Stimulated activated CD4-positive, alpha-beta T cell treated with anti-CD3 and anti-CD28 coated beads, Interleukin-4, amount 100 ng/mL, for 48 hours (primary cell): Measurements from ENCODE around the gene SLC24A4.

Experiments used
- DNase-seq, 2 donors: peaks; one replicate each; pipeline ENCODE4 v3.0.0-alpha.2; 2020; ENCODE audit warnings: low read depth in 2 of 2

Gene SLC24A4

GRCh38 chr14:92316176-92316575, 6.8 kb upstream of the SLC24A4 start:
- DNase-seq: no peak

- no peak for DNase-seq
These were observed 6.0 kb upstream of the SLC24A4 start for GRCh38 chr14:92316937-92317336.

DNA sequence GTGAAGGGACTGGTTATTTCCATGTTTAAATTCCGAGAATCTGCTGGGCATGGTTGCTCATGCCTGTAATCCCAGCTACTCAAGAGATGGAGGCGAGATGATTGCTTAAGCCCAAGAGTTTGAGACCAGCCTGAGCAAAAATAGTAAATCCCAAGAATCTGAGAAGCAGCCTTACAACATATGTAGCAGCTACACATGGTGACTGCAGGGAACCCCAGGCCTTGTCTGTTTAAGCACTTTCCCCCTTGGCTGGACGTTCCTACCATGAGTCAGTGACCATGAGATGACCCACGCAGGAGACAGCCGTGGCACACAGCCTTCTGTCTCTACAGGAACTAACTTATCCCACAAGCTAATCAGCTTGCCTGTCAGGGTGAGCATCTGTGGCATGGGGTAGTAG, 5.5 kb upstream of the SLC24A4 start:
- no peak for DNase-seq

DNA sequence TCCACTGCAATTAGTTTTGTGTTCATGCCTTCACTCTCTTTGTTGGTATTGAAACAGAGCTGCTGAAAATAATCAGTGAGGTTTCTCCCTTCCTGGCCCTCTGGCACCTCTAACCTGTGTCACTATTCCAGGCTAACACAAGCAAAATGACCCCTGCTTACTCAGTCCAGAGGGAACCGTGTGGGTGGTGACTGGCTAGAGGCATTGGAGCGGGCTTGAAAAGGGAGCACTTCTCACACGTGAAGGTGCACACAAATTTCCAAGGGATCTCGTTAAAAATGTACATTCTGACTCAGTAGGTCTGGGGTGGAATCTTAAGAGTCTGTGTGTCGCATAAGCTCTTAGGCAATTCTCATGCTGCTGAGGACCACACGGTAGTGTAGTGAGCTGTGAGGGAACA, 1.3 kb upstream of the SLC24A4 start:
- DNase-seq: no peak

DNA sequence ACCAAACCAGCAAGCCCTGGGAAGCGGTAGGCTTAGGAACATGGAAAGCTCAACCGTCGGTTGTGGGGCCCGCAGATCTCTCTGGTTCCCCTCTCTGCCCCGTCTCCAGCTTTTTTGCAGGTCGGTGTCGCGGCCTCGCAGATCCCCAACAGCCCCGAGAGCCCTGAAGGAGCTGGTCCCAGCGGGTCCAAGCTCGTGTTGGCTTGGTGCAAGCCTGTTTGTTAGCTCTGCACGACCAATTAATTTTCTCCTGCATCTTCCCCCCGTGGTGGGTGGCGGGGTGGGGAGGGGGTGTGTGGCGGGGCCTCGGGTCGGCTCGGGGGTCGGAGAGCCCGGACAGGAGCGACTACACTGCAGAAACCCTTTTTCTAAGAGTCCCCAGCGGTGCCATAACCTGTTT, 449 bp upstream of the SLC24A4 start:
- no peak for DNase-seq

- no peak for DNase-seq
These were observed 1.2 kb downstream of the SLC24A4 start for GRCh38 chr14:92323916-92324818.

- no peak for DNase-seq
These were observed 2.9 kb downstream of the SLC24A4 start for GRCh38 chr14:92325835-92326234.

DNA sequence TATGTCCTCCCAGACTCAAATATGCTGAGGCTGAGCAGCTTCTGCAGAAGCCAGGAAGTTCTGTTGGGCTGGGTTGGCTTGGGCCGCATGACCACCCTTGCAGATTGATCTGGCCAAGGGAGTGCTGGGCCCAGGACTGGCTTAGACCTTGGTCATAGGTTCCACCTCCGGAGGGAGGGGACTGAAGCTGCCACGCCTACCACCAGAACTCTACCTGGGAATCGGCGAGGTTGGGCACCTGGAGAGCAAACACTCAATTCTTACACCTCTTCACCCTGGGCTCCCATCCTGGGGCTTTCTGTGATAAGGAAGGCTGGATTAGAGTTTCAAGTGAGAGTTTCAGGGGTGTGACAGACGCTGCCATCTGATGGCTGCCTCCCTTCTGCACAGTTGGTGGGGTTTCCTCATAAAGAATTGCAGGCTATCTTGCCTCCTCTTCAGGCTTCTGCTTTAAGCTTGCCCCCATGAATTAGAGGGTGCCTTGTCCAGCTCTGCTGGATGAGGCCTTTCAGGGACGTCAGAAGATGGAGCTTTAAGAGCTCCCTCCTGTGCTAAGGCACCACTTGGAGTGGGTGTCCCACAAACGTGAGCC, 5.8 kb downstream of the SLC24A4 start:
- no peak for DNase-seq

DNA sequence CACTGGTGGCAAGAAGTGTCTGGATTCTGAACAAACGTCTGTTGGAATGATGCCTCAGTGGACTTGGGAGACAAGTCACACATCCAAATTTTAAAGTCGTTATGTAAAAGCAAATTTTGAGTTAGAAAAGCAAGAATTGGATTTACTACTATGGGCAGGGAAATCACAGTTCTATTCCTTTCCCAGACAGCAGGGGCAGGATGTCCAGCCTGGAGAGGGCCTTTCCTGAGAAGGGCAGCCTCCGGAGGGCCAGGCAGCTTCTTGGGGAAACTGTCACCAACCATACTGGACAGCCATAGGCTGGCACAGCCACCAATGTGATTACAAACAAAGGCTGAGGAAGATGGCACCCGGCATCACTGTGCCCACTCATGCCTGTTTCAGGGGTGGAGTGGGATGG, 11.1 kb downstream of the SLC24A4 start:
- DNase-seq: no peak

DNA sequence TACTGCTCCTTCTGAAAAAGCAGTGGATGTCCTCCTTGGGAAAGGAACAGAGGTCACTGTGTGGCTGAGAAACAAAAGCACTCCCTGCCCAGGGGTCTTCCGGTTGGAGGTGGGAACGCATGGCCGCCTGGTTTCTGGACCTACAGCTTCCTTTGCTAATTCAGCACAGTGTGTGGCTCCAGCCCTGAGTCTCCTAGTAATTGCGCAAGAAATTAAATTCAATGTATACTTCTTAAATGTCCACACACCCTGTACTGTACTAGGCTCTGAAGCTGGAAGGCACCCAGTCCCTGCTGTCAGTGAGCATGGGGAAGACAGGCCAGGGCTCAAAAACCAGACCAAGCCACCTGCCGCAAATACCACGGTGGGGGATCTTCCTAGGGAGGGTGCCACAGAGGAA, 13.4 kb downstream of the SLC24A4 start:
- DNase-seq: no peak

DNA sequence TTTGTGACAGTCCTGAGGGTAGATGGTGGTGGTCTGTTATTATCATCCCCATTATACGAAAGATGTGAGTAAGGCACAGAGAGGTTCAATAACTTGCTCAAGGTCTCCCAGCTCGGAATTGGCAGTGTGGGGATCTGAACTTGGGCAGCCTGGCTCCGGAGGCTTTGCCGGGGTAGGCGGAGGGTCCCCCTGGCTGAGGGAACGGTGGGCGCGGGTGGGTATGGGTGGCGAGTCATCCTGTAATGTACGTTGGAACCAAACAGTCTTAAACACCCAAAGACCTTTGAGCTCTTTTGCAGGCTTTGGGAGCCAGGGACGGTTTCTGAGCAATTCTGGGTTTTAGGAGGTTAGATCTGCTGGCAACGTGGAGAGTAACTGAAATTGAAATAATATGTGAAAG, 16.5 kb downstream of the SLC24A4 start:
- no peak for DNase-seq

DNA sequence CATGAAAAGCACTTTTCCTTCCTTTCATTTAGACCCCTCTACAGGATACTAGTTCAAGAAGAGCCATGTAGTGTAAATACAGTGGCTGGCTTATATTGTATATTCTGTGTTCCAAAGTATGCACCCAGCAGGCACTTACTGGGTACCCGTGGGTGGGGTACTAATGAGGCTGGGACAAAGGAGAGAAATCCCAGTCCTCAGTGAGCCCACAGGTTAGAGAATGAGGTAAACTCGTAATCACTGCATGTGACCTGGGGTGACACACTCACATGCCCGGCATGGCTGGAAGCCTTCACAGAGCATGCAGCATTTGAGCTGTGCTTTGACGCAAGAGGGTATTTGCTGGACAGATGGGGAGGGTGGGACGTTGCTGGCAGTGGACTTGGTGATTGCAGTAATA, 17.1 kb downstream of the SLC24A4 start:
- no peak for DNase-seq

- peak in 1 of 2 donors; percentile 40 for DNase-seq
These were observed 18.0 kb downstream of the SLC24A4 start for GRCh38 chr14:92340931-92341330.

GRCh38 chr14:92341791-92342190, 18.8 kb downstream of the SLC24A4 start:
- DNase-seq: peak in 1 of 2 donors; percentile 55

- no peak for DNase-seq
These were observed 25.2 kb downstream of the SLC24A4 start for GRCh38 chr14:92348154-92348553.

- no peak for DNase-seq
These were observed 28.8 kb downstream of the SLC24A4 start for GRCh38 chr14:92351750-92352149.

DNA sequence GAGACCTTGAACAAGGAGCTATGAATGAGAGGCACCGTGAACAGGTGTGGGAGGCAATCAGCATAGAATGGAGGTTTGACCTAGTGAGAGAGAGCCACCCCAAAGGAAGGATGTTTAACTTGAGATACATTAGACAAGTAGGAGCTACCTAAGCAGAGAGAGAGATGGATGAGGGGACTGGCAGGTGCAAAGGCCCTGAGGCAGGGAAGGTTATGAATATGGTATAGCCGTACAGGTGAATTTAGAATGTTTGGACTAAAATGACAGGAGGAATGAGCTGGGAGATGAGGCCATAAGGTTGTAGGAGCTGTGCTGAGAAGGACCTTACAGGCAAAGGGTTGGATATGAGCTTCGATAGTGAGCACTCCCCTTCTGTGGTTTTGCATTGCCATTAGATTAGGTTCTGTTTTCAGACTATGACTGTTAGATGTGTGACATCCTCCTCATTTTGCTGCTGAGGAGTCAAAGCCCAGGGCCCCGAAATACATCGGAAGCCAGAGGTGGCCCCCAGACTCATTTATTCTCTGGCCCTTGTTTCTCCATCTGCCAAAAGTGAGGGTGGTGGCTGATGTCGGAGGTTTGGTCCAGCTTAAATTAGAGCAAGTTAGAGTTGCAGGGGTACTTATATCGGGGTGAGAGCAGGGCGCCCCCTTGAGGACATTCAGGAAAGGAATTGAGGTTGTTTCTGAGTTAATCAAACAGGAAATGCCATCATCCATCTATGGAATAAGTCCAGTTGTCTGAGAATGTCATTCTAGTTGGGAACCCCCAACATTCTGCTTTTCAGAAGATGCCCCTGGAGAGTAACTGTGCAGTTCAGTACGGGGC, 29.4 kb downstream of the SLC24A4 start:
- DNase-seq: peak; percentile 25 to 40

DNA sequence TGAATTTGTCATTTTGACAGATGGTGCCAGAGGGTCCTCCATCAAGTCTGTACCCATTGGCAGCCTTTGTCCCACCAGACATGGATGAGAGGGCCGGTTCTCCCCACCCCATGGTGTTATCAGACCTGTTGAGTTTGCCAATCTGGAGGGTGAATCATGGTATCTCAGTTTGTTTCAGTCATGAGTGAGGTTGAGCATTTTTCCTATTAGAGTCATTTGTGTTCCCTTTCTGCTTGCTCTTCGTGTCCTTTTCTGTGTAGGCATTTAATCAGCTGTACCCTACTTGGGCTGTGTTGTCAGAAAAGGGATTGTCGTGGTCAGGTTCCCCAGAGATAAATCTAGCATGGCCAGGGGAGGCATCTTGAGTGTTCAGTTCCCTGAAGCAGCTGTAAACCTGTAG, 30.5 kb downstream of the SLC24A4 start:
- DNase-seq: no peak

- no peak for DNase-seq
These were observed 33.7 kb downstream of the SLC24A4 start for GRCh38 chr14:92356677-92357076.

- DNase-seq: no peak
These were observed 37.8 kb downstream of the SLC24A4 start for GRCh38 chr14:92360651-92361370.

- no peak for DNase-seq
These were observed 39.8 kb downstream of the SLC24A4 start for GRCh38 chr14:92362781-92363235.

DNA sequence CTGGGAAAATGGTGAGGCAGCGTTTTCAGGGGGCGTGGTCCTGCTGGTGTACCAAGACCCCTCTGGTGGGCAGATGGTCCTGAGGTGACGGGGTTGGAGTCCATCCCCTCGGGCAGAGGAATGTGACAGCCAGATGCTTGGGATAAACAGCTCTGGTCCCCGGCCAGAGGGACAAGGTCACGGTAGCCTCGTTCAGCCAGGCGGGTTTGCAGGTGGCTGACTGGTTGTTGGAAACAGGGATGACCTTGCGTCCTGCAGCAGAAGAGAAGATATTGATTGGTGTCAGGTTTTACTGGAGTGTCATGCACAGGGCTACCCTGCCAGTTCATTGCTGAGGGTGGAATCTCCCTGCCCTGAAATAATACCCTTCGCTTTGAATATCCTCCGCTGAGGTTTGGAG, 43.3 kb downstream of the SLC24A4 start:
- DNase-seq: no peak
